GM12878 (cell line): Measurements from ENCODE around the gene VWA3B. TPM values are rescaled to one million over a fixed set of nuclear protein-coding genes. Genes with fewer than 3 reads are reported as not detected.

Experiments used
- ATAC-seq: fragments of 200-7000 bp; cut with Tn5 transposase; 3 replicates; pipeline ENCODE4 v1.9.1; 2020; ENCODE audit warnings: mild to moderate bottlenecking, moderate library complexity
- BruUV-seq: library from RNA; stranded (reverse); fragments of 400-500 nt; replicated peaks from 2 replicates; lab custom pipeline; 2021; lab: Mats Ljungman, UMichigan
- CTCF ChIA-PET: fragments of 300-600 bp; sonication (Branson Sonifier 250); formaldehyde crosslinking; extraction: SDS; loops from one replicate; lab custom pipeline; 2021; ENCODE audit warnings: inconsistent platforms; lab: Yijun Ruan, JAX
- POLR2A ChIA-PET: fragments of 350-600 bp; formaldehyde crosslinking; extraction: SDS; loops from one replicate; lab custom pipeline; 2021; ENCODE audit warnings: inconsistent platforms; lab: Charles Lee
- RAD21 ChIA-PET: fragments of 300-600 bp; sonication (Branson Sonifier 250); formaldehyde crosslinking; loops from one replicate; lab custom pipeline; 2023; ENCODE audit warnings: antibody characterized with exemption; ENCODE audit not compliant: unreplicated experiment; lab: Charles Lee
- SMC1A ChIA-PET: fragments of 300-600 bp; sonication (Branson Sonifier 250); formaldehyde crosslinking; loops from one replicate; lab custom pipeline; 2023; ENCODE audit not compliant: unreplicated experiment, uncharacterized antibody; lab: Charles Lee
- DNase-seq: peaks from one replicate; pipeline ENCODE4 v3.0.0-alpha.2; 2011; ENCODE audit warnings: low read depth, low spot score
- FAIRE-seq: peaks from 3 replicates; lab custom pipeline; 2011; peaks lifted over from hg19 to GRCh38; lab: Jason Lieb, UNC
- H2AFZ ChIP-seq: 2 replicates; pipeline ENCODE4 v1.6.0; 2011; ENCODE audit warnings: low read depth, low read length, control low read depth; ENCODE audit not compliant: control insufficient read depth
- H3K27ac ChIP-seq: 2 replicates; pipeline ENCODE4 v1.5.1; 2011; ENCODE audit warnings: control low read depth; ENCODE audit not compliant: control insufficient read depth, insufficient read depth
- H3K27me3 ChIP-seq, 2 experiments: replicated peaks in 1 of 2; 2 replicates each; pipeline versions ENCODE4 v1.6.0 to v1.6.1; 2011; ENCODE audit warnings: low read length in 1 of 2; ENCODE audit not compliant: control insufficient read depth in 2 of 2, insufficient read depth in 2 of 2
- H3K36me3 ChIP-seq, 2 experiments: 2 replicates each; pipeline ENCODE4 v1.5.1; 2011; ENCODE audit warnings: low read length in 1 of 2; ENCODE audit not compliant: control insufficient read depth in 2 of 2, insufficient read depth in 2 of 2
- H3K4me1 ChIP-seq: 2 replicates; pipeline ENCODE4 v1.6.1; 2011; ENCODE audit warnings: mild to moderate bottlenecking, low read length, moderate library complexity, mixed read lengths; ENCODE audit not compliant: control insufficient read depth, insufficient read depth
- H3K4me2 ChIP-seq: 2 replicates; pipeline ENCODE4 v1.6.0; 2011; ENCODE audit warnings: control low read depth; ENCODE audit not compliant: control insufficient read depth, insufficient read depth
- H3K4me3 ChIP-seq: fragments of 200-600 bp; sonication (generic); 2 replicates; pipeline ENCODE4 v1.5.1; 2016
- H3K79me2 ChIP-seq: 2 replicates; pipeline ENCODE4 v1.6.0; 2011; ENCODE audit warnings: low read length; ENCODE audit not compliant: control insufficient read depth, insufficient read depth
- H3K9ac ChIP-seq: 2 replicates; pipeline ENCODE4 v1.8.0; 2011; ENCODE audit warnings: low read length, control low read depth, mixed read lengths; ENCODE audit not compliant: control insufficient read depth, insufficient read depth
- H3K9me3 ChIP-seq: replicated peaks from 3 replicates; pipeline ENCODE4 v1.5.1; 2011; ENCODE audit warnings: mild to moderate bottlenecking, low read length; ENCODE audit not compliant: control insufficient read depth, insufficient read depth
- H4K20me1 ChIP-seq: 2 replicates; pipeline ENCODE4 v1.6.0; 2011; ENCODE audit not compliant: control insufficient read depth, insufficient read depth
- ASH2L ChIP-seq: fragments of 300-600, 200-600 bp; sonication (generic); IDR thresholded peaks from 2 replicates; pipeline ENCODE4 v1.6.1; 2017; ENCODE audit warnings: low read depth, mild to moderate bottlenecking, borderline replicate concordance
- BHLHE40 ChIP-seq, 2 experiments: fragments of 450-650 bp in 1 of 2; IDR thresholded peaks; 2 replicates each; pipeline ENCODE4 v1.6.1; 2011 to 2017; ENCODE audit warnings: low read depth in 2 of 2, borderline replicate concordance in 1 of 2, improper control_type of control experiment in 1 of 2, low read length in 1 of 2, mild to moderate bottlenecking in 1 of 2
- HDAC2 ChIP-seq: fragments of 200-600 bp; sonication (generic); IDR thresholded peaks from 2 replicates; pipeline ENCODE4 v1.6.1; 2017
- HDAC6 ChIP-seq: fragments of 200-600 bp; sonication (generic); IDR thresholded peaks from one replicate; pipeline ENCODE4 v1.8.0; 2017; ENCODE audit warnings: antibody characterized with exemption; ENCODE audit not compliant: unreplicated experiment
- IKZF1 ChIP-seq: fragments of 450-650 bp; conservative IDR thresholded peaks from 2 replicates; pipeline ENCODE4 v1.6.1; 2017; ENCODE audit warnings: antibody characterized with exemption, mild to moderate bottlenecking
- IRF4 ChIP-seq: IDR thresholded peaks from 2 replicates; pipeline ENCODE4 v1.6.1; 2011; ENCODE audit warnings: low read depth, low read length
- JUND ChIP-seq: IDR thresholded peaks from 2 replicates; pipeline ENCODE4 v1.6.1; 2012; ENCODE audit warnings: low read depth, mild to moderate bottlenecking, low read length, improper control_type of control experiment, moderate library complexity
- KLF5 ChIP-seq: fragments of 450-650 bp; IDR thresholded peaks from 2 replicates; pipeline ENCODE4 v1.6.1; 2014; ENCODE audit warnings: mild to moderate bottlenecking; ENCODE audit not compliant: partially characterized antibody
- LARP7 ChIP-seq: fragments of 450-650 bp; IDR thresholded peaks from 2 replicates; pipeline ENCODE4 v1.6.1; 2017; ENCODE audit warnings: mild to moderate bottlenecking
- MEF2A ChIP-seq: IDR thresholded peaks from 2 replicates; pipeline ENCODE4 v1.6.1; 2011; ENCODE audit warnings: low read depth, mild to moderate bottlenecking, low read length, moderate library complexity; ENCODE audit not compliant: insufficient read depth
- TCF3 ChIP-seq: IDR thresholded peaks from 2 replicates; pipeline ENCODE4 v1.6.1; 2012; ENCODE audit warnings: low read depth, mild to moderate bottlenecking, low read length, borderline replicate concordance; ENCODE audit not compliant: insufficient read depth
- WRNIP1 ChIP-seq: IDR thresholded peaks from 2 replicates; pipeline ENCODE4 v1.6.1; 2011; ENCODE audit warnings: low read depth, low read length, improper control_type of control experiment, borderline replicate concordance
- YBX1 ChIP-seq: fragments of 450-650 bp; IDR thresholded peaks from 2 replicates; pipeline ENCODE4 v1.6.1; 2016; ENCODE audit warnings: antibody characterized with exemption
- ZNF274 ChIP-seq: IDR thresholded peaks from one replicate; pipeline ENCODE4 v1.8.0; 2011; ENCODE audit not compliant: insufficient read length, insufficient read depth
- WGBS: methylation state at CpG from one replicate; pipeline ENCODE4 v1.1.6; 2016; ENCODE audit warnings: low lambda C conversion rate; ENCODE audit not compliant: insufficient replicate concordance, insufficient coverage; ENCODE audit errors: missing lambda C conversion rate; 5-methylcytosine and 5-hydroxymethylcytosine counted together
- in situ Hi-C: fragments of 300-500 bp; cut with MboI; formaldehyde crosslinking; loops from 9 replicates; pipeline ENCODE4 v1.14.3; 2018; ENCODE audit warnings: mixed read lengths
- intact Hi-C: fragments of 100-400 bp; cut with micrococcal nuclease; formaldehyde crosslinking; loops from one replicate; pipeline ENCODE4 v1.14.2; 2022; ENCODE audit not compliant: unreplicated experiment
- polyA plus RNA-seq, 11 experiments: library from polyadenylated mRNA; depleted of rRNA in 4 of 11; unstranded in 6 of 11; stranded (reverse) in 5 of 11; fragments of >200 nt; fragmentation: Nextera tagmentation in 4 of 11; fragmentation: Illumina TruSeq in 1 of 11; extraction: Ambion mirVana in 4 of 11; extraction: Trizol in 1 of 11; gene quantifications; 1 replicate in 1 of 11; 2 replicates in 10 of 11; pipeline versions ENCODE4 v1.2.1 to v1.2.3, GENCODE V29; 2011 to 2016; ENCODE audit warnings: inconsistent platforms in 2 of 11, missing spikeins in 2 of 11, low read depth in 1 of 11
- total RNA-seq, 4 experiments: library from RNA; depleted of rRNA in 3 of 4; stranded (reverse); fragments of >200 nt in 3 of 4; fragmentation: Illumina TruSeq in 1 of 4; extraction: Trizol in 1 of 4; gene quantifications; 2 replicates each; pipeline versions ENCODE4 v1.2.1 to v1.2.3, GENCODE V29; 2013 to 2021
- TF ChIP-seq, protein P1 (sequence below): IDR thresholded peaks from 2 replicates; pipeline ENCODE4 v1.6.1; 2011; ENCODE audit warnings: low read depth, mild to moderate bottlenecking, low read length, moderate library complexity, borderline replicate concordance; ENCODE audit errors: extremely low read depth
- TF ChIP-seq, protein P2 (sequence below): fragments of 450-650 bp; IDR thresholded peaks from 2 replicates; pipeline ENCODE4 v1.6.1; 2014; ENCODE audit warnings: mild to moderate bottlenecking
- TF ChIP-seq, protein P3 (sequence below): fragments of 450-650 bp; formaldehyde crosslinking; IDR thresholded peaks from 2 replicates; pipeline ENCODE4 v1.4.0; 2022; ENCODE audit warnings: mild to moderate bottlenecking, moderate library complexity
- TF ChIP-seq, protein P4 (sequence below): fragments of 450-650 bp; IDR thresholded peaks from 2 replicates; pipeline ENCODE4 v1.6.1; 2017; ENCODE audit warnings: borderline replicate concordance

Gene VWA3B
- total and polyA plus RNA-seq, 10 of the 15 experiments (the other 5 are each of a cell fraction or from before 2014, with no cell fraction given) = 0.04 to 0.86 (median 0.19) TPM; not detected in 4

DNA sequence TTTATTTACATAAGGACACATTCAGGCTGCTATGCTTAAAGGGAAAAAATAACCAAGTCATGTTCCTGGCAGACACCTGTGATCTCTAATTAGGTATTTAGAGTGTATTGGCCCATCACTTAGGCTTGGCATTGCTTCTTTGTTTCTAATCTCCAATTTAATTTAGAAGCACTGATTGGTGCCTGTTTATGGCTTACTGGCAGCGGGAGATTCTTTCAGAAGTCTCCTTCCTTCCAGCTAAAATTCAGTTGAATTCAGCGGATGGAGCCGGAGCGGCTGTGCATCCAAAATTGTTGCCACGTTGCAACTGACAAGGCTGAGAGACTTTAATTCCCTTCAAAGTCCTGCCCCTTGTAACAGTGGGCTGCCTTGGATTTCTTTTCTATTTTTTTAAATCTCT lies 66.5 kb downstream of the VWA3B start:
- FAIRE-seq = no peak
- POLR2A ChIA-PET = no interaction called here
- no peak for TF ChIP-seq YBX1
- no peak for TF ChIP-seq IRF4
- no peak for TF ChIP-seq BHLHE40 (IDR thresholded peaks at IDR 0.05; ENCODE audit: borderline replicate concordance in 1 of 2, low read depth in 2 of 2, low read length in 1 of 2)
- TF ChIP-seq, protein P1, sequence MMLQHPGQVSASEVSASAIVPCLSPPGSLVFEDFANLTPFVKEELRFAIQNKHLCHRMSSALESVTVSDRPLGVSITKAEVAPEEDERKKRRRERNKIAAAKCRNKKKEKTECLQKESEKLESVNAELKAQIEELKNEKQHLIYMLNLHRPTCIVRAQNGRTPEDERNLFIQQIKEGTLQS = no peak
- no peak for TF ChIP-seq ASH2L
- no peak for TF ChIP-seq ZNF274
- TF ChIP-seq MEF2A = no peak
- TF ChIP-seq, protein P2, sequence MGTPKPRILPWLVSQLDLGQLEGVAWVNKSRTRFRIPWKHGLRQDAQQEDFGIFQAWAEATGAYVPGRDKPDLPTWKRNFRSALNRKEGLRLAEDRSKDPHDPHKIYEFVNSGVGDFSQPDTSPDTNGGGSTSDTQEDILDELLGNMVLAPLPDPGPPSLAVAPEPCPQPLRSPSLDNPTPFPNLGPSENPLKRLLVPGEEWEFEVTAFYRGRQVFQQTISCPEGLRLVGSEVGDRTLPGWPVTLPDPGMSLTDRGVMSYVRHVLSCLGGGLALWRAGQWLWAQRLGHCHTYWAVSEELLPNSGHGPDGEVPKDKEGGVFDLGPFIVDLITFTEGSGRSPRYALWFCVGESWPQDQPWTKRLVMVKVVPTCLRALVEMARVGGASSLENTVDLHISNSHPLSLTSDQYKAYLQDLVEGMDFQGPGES = no peak
- TF ChIP-seq TCF3 = no peak
- TF ChIP-seq HDAC6 = no peak
- no peak for TF ChIP-seq LARP7
- no peak for TF ChIP-seq JUND
- TF ChIP-seq, protein P3, sequence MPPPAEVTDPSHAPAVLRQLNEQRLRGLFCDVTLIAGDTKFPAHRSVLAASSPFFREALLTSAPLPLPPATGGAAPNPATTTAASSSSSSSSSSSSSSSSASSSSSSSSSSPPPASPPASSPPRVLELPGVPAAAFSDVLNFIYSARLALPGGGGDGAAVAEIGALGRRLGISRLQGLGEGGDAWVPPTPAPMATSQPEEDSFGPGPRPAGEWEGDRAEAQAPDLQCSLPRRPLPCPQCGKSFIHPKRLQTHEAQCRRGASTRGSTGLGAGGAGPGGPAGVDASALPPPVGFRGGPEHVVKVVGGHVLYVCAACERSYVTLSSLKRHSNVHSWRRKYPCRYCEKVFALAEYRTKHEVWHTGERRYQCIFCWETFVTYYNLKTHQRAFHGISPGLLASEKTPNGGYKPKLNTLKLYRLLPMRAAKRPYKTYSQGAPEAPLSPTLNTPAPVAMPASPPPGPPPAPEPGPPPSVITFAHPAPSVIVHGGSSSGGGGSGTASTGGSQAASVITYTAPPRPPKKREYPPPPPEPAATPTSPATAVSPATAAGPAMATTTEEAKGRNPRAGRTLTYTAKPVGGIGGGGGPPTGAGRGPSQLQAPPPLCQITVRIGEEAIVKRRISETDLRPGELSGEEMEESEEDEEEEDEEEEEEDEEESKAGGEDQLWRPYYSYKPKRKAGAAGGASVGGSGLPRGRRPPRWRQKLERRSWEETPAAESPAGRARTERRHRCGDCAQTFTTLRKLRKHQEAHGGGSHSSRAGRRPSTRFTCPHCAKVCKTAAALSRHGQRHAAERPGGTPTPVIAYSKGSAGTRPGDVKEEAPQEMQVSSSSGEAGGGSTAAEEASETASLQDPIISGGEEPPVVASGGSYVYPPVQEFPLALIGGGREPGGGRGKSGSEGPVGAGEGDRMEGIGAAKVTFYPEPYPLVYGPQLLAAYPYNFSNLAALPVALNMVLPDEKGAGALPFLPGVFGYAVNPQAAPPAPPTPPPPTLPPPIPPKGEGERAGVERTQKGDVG (CRISPR knock-in tag) = no peak
- TF ChIP-seq IKZF1 = no peak
- no peak for TF ChIP-seq HDAC2
- no peak for TF ChIP-seq WRNIP1
- TF ChIP-seq, protein P4, sequence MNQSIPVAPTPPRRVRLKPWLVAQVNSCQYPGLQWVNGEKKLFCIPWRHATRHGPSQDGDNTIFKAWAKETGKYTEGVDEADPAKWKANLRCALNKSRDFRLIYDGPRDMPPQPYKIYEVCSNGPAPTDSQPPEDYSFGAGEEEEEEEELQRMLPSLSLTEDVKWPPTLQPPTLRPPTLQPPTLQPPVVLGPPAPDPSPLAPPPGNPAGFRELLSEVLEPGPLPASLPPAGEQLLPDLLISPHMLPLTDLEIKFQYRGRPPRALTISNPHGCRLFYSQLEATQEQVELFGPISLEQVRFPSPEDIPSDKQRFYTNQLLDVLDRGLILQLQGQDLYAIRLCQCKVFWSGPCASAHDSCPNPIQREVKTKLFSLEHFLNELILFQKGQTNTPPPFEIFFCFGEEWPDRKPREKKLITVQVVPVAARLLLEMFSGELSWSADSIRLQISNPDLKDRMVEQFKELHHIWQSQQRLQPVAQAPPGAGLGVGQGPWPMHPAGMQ = no peak
- TF ChIP-seq KLF5 = no peak

More for the DNA sequence above, 66.5 kb downstream of the VWA3B start:
- ChIA-PET CTCF (no interaction called here), RAD21 (no interaction called here), SMC1A (interaction anchor here (1.0 to 1.5 kb wide), 2 partner anchors 319 to 346 kb away, joined by 3 read pairs; no protein-coding TSS in a partner anchor)
- ATAC-seq = no peak
- Histone ChIP-seq H3K36me3 (no peaks in the 10 kb centered on the region), H2AFZ (no peak overlapping the region), H4K20me1 (no peaks in the 10 kb centered on the region), H3K79me2 (no peaks in the 10 kb centered on the region), H3K9me3 (no peaks in the 10 kb centered on the region; the same call in 2 of the 3 replicates), H3K27me3 (no peaks in the 10 kb centered on the region; a peak in 1 of 4 replicates), H3K4me1 (no peaks in the 10 kb centered on the region), H3K4me3 (no peak overlapping the region), H3K4me2 (no peak overlapping the region), H3K27ac (no peak overlapping the region), H3K9ac (no peak overlapping the region)
- BruUV-seq = no TSS peak
- intact Hi-C loops (no loop called here), in situ Hi-C loops (loop anchor here (25.0 kb wide), 1 partner anchor 341 kb away; no protein-coding TSS in a partner anchor)
- no peak for DNase-seq
- WGBS = 51% methylated on average over 5 of the region's 5 CpGs
